G401 (cell line): ENCODE results near the gene HUWE1. TPM values are rescaled to one million over a fixed set of nuclear protein-coding genes. Genes with fewer than 3 reads are reported as not detected.
"Not testable (repeated sequence)": the region's sequence is repeated elsewhere in the genome, so short reads cannot be mapped to it uniquely, and the experiment has no call there.

Source experiments
- DNase-seq: peaks from one replicate; pipeline ENCODE4 v3.0.0-alpha.2; 2015; ENCODE audit warnings: low spot score
- in situ Hi-C: cut with HindIII; loops from 2 replicates; pipeline ENCODE4 v1.10.0; 2016; ENCODE audit warnings: low sequenced_read_pairs, mixed read lengths
- total RNA-seq: library from RNA; depleted of rRNA; stranded (reverse); fragments of >200 nt; shearing (Covaris generic); gene quantifications from 2 replicates; pipeline ENCODE4 v1.2.3, GENCODE V29; 2014

The HUWE1 gene
- total RNA-seq, 1 experiment from 2014 or later: 42.1 TPM

GRCh38 chrX:53556868-53557267, 129.7 kb downstream of the HUWE1 start:
- no peak for DNase-seq
- in situ Hi-C loops: no loop called here

GRCh38 chrX:53550756-53551463, 135.6 kb downstream of the HUWE1 start:
- DNase-seq: no peak
- in situ Hi-C loops: no loop called here

GRCh38 chrX:53547668-53548067, 138.9 kb downstream of the HUWE1 start:
- in situ Hi-C loops: no loop called here
- no peak for DNase-seq

GRCh38 chrX:53544936-53545335, 141.6 kb downstream of the HUWE1 start:
- in situ Hi-C loops: no loop called here
- peak; percentile 24 for DNase-seq

DNA sequence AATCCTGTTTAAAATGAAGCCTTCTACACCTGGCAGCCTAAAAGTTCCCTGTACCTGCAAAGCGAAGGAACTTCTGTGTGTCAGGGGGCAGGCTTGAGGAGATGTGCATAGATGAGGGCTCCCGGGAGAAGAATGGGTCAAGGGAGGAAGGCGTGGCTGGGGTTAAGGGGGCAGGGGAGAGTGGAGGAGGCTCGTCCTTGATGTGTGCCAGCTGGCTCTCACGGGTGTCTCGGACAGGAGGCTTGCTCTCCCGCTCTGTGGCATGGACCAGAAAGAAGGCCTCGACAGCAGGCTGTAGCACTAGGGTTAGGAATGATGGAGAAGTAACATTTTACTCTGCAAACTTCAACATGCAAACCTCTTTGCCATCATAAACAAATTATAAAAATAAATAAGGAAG, 147.7 kb downstream of the HUWE1 start:
- no peak for DNase-seq
- in situ Hi-C loops: no loop called here

DNA sequence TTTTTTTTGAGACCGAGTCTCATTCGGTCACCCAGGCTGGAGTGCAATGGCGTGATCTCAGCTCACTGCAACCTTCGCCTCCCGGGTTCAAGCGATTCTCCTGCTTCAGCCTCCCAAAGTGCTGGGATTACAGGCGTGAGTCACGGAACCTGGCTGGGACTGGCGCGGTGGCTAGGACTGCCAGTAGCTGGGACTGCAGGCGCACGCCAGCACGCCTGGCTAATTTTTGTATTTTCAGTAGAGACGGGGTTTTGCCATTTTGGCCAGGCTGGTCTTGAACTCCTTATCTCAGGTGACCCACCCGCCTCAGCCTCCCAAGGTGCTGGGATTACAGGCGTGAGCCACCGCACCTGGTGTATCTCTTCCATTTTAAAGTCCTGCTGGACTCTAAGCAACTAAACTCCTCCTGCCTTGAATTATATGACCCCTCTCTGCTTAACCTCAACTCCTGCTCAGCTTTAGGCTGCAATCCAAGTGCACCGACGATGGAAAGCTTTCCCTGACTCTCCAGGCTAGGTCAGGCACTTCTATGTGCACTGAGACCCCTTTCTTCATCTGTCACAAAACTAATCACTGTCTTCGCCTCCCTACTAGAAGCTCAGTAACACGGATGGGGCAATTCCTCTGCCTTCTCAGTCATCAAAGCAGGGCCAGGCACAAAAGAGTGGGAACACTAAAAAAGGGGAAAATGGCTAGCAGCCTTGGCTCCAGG, 155.1 kb downstream of the HUWE1 start:
- DNase-seq, in situ Hi-C loops: not testable (repeated sequence)

DNA sequence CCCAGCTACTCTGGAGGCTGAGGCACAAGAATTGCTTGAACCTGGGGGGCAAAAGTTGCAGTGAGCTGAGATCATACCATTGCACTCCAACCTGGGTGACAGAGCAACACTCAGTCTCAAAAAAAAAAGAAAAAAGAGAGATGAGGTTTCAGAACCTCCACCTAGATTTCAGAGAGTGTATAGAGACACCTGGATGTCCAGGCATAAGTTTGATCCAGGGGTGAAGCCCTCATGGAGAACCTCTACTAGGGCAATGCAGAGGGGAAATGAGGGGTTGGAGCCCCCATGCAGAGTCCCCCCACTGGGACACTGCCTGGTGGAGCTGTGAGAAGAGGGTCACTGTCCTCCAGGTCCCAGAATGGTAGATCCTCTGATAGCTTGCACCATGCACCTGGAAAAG, 159.5 kb downstream of the HUWE1 start:
- in situ Hi-C loops: no loop called here
- DNase-seq: no peak

DNA sequence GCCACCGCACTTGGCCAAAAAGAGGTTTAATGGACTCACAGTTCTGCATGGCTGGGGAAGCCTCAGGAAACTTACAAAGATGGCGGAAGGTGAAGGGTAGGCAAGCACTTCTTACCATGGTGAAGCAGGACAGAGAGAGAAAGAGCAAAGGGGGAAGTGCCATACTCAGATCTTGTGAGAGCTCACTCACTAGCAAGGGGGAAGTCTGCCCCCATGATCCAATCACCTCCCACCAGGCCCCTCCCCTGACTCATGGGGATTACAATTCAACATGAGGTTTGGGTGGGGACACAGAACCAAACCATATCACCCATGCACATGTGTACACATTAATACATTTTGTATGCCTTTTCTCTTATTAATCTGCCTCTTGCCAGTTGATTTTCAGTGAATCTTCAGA, 175.2 kb downstream of the HUWE1 start:
- DNase-seq: no peak
- in situ Hi-C loops: no loop called here

DNA sequence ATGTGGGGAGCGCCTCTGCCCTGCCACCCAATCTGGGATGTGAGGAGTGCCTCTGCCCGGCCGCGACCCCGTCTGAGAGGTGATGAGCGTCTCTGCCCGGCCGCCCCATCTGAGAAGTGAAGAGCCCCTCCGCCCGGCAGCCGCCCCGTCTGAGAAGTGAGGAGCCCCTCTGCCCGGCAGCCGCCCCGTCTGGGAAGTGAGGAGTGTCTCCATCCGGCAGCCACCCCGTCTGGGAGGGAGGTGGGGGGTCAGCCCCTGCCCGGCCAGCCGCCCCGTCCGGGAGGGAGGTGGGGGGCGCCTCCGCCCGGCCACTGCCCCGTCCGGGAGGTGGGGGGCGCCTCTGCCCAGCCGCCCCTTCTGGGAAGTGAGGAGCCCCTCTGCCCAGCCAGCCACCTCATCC, 182.5 kb downstream of the HUWE1 start:
- DNase-seq, in situ Hi-C loops: not testable (repeated sequence)

- no peak for DNase-seq
- in situ Hi-C loops: no loop called here
These were observed 192.1 kb downstream of the HUWE1 start for GRCh38 chrX:53494436-53494835.

GRCh38 chrX:53486285-53486684, 200.2 kb downstream of the HUWE1 start:
- in situ Hi-C loops: no loop called here
- no peak for DNase-seq

DNA sequence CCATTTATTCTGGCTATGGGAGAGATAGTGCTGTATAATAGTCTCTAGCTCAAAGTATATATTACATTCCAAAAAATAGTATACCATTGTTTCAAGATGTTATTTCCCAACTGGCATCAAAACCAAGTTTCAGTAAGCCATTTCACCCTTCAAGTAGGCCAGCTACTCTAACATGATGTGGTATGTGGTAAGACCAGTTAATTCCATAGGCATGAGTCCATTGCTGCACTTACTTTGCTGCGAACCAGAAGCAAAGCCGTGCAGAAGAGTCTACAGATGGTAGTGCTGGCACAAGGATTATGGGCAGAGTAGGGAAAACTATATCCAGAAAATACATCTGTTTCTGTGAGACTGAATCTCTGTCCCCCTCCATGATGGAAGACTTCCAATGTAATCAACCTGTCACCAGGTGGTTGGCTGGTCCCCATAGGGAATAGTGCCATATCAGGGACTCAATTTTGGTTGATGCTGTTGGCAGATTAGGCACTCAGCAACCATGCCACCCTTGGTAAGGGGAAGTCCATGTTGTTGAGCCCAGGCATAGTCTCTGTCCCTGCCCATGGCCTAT, 202.6 kb downstream of the HUWE1 start:
- peak; percentile 60 for DNase-seq
- in situ Hi-C loops: no loop called here

DNA sequence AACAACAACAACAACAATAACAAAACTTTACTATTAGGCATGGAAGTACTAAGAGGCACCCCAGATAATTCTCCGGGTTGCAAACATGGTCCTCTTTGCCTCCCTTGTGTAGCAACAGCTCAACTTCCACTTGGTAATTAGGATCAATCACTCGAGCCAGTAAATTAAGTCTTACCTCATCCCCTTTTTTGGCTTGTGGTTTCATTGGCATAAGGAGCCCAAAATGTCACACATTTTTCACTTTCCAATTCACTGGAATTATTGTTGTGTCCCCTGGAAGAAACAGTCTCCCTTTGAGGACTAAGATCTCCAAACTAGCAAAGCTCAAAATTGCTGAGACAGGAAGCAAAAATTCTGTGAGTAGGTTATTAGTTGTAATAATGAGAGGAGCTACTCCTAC, 203.1 kb downstream of the HUWE1 start:
- in situ Hi-C loops: no loop called here
- DNase-seq: peak; percentile 20
